ENCODE data around the gene AMY1B.
"Not testable (repeated sequence)": the region's sequence is repeated elsewhere in the genome, so short reads cannot be mapped to it uniquely, and the experiment has no call there.

Gene AMY1B

DNA sequence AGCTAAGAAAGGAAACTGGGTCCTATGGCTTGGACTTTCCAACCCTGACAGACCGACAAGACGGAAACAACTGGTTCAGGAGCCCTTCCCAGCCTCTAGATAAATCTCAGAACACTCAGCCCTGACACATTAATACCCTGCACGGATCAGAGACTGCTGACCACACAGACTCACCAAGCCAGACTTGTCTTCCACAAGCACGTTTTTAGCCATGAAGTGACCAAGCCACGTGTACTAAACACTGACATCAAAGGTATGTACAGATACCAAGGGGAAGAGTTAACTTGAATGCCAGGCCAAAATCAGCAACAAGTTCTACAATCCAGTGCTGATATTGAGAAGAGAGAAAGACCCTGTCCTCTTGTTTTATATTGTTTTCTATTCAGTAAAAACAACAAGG is at the start of gene AMY1B:
Gene AMY1B, minus strand, starts transcription at position 101 of the 400 bp plus-strand sequence. CDS start 571 bp downstream, outside the sequence.
- H3K4me3 ChIP-seq (ENCODE audit: low read length): not testable (repeated sequence)

DNA sequence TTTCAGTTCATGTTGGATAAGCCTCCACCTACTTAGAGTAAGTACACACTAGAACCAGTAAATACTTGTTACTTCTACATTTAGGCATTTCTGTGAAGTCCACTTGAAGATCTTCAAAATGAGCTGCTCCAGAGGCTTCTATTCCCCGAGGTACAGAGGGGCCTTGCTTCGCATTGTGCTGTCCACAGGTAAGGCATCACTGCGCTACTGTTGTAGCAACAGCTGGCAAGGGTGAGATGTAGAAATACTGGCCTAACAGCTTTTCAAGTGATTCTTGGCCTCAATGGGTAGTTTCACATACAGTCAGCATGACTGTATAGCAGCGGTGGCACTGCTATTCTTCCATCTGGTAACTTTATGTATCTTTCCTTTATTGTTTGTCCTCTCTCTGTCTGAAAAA is 49.0 kb upstream of the AMY1B start:
- H3K4me3 ChIP-seq (ENCODE audit: low read length): not testable (repeated sequence)

DNA sequence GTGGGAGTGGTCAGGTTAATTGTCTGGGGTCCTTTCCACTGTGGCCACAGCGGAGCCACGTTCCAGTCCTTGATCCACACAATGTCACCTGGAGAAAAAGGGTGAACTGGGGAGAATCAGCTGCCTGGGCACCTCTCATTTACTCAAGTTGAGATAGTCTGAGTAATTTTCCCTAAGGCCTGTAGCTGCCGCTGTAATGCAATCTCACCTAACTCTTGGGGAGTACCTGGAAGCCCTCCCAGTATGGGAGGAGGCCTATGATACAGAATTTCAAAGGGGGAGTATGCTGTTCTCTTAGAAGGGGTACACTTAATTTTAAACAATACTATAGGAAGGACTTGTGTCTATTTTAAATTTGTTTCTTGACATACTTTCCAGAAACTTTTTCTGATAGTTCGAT is 48.4 kb upstream of the AMY1B start:
- H3K4me3 ChIP-seq (ENCODE audit: low read length): not testable (repeated sequence)

DNA sequence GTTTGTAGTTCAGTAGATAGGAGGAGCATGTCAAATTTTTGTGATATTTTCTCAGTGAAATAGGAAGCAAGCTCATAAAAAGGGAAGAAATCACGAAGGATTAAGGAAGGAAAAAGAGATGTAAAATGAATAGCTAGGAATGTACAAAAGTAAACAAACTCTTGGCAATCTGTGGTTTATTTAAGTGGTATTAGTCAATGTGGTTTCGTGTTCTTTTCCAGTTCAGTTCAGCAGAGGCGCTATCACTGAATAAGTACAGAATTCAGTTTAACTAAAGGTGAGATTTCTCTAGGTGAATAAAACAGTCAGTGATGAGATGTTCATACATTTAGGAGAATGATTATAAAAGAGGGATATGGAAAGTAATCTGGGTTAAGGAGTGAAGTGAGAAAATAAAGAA is 42.0 kb upstream of the AMY1B start:
- H3K4me3 ChIP-seq (ENCODE audit: low read length): not testable (repeated sequence)

DNA sequence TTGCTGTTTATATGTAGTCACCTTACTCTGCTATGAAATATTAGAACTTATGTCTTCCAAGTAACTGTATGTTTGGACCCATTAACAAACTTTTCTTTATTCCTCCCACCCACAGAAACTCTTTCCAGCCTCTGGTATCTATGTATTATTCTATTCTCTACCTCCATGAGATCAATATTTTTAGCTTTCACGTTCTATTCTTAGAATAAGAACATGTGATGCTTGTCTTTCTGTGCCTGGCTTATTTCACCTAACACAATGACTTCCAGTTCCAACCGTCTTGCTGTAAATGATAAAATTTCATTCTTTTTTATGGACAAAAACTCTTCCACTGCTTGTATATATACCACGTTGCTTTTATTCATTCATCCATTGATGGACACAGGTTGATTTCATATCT is 39.3 kb upstream of the AMY1B start:
- H3K4me3 ChIP-seq (ENCODE audit: low read length): not testable (repeated sequence)

DNA sequence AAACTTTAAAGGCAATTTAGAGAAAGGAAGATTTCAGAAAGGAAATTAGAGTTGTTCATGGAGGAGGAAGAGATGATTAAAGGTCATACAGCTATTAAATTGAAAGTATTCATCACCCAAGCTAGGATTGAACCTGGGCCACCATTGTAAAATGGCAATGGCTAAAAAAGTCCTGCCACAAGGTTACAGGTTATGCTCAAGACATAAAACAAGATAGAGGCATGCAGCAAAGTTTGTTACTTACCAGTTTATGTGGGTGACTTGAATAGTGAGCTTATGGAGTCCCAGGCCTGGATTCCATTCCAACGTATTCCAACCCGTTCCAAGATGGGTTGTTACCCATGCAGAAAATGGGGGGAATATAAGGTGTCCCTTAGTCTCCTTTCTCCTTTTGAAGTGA is 25.5 kb upstream of the AMY1B start:
- not testable (repeated sequence) for H3K4me3 ChIP-seq (ENCODE audit: low read length)

DNA sequence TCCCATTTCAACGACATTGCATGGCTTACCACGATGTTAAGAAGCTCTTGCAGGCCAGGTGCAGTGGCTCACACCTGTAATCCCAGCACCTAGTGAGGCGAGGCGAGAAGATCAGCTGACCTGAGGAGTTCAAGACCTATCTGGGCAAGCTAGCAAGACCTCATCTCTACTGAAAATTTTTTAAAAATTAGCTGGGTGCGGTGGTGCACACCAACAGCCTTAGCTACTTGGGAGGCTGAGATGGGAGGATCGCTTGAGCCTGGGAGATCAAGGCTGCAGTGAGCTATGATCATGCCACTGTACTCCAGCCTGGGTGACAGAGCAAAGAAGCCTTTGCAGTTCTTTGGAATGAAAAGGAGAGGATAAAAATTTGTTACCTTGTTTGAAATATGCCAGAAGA is 21.4 kb upstream of the AMY1B start:
- not testable (repeated sequence) for H3K4me3 ChIP-seq (ENCODE audit: low read length)

DNA sequence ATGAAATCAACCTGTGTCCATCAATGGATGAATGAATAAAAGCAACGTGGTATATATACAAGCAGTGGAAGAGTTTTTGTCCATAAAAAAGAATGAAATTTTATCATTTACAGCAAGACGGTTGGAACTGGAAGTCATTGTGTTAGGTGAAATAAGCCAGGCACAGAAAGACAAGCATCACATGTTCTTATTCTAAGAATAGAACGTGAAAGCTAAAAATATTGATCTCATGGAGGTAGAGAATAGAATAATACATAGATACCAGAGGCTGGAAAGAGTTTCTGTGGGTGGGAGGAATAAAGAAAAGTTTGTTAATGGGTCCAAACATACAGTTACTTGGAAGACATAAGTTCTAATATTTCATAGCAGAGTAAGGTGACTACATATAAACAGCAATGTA is 14.4 kb upstream of the AMY1B start:
- not testable (repeated sequence) for H3K4me3 ChIP-seq (ENCODE audit: low read length)

DNA sequence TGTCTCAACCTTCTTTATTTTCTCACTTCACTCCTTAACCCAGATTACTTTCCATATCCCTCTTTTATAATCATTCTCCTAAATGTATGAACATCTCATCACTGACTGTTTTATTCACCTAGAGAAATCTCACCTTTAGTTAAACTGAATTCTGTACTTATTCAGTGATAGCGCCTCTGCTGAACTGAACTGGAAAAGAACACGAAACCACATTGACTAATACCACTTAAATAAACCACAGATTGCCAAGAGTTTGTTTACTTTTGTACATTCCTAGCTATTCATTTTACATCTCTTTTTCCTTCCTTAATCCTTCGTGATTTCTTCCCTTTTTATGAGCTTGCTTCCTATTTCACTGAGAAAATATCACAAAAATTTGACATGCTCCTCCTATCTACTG is 11.7 kb upstream of the AMY1B start:
- H3K4me3 ChIP-seq (ENCODE audit: low read length): not testable (repeated sequence)

DNA sequence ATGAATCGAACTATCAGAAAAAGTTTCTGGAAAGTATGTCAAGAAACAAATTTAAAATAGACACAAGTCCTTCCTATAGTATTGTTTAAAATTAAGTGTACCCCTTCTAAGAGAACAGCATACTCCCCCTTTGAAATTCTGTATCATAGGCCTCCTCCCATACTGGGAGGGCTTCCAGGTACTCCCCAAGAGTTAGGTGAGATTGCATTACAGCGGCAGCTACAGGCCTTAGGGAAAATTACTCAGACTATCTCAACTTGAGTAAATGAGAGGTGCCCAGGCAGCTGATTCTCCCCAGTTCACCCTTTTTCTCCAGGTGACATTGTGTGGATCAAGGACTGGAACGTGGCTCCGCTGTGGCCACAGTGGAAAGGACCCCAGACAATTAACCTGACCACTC is 5.2 kb upstream of the AMY1B start:
- H3K4me3 ChIP-seq (ENCODE audit: low read length): not testable (repeated sequence)

DNA sequence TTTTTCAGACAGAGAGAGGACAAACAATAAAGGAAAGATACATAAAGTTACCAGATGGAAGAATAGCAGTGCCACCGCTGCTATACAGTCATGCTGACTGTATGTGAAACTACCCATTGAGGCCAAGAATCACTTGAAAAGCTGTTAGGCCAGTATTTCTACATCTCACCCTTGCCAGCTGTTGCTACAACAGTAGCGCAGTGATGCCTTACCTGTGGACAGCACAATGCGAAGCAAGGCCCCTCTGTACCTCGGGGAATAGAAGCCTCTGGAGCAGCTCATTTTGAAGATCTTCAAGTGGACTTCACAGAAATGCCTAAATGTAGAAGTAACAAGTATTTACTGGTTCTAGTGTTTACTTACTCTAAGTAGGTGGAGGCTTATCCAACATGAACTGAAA is 4.7 kb upstream of the AMY1B start:
- H3K4me3 ChIP-seq (ENCODE audit: low read length): not testable (repeated sequence)

DNA sequence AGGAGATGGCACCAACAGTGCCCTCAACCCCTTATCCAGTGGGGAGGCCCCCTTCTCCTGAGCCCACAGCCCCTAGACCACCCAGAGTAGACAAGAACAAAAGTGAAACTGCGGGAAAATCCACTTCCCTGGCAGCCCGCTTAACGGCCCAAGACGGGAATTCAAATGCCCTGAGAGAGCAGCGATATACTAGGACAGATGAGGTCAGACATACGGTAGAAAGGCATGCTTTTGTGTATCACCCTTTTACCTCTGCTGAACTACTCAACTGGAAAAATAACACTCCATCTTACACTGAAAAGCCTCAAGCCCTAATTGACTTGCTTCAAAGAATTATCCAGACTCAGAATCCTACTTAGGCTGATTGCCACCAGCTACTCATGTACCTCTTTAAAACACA is 1.4 kb upstream of the AMY1B start:
- H3K4me3 ChIP-seq (ENCODE audit: low read length): not testable (repeated sequence)

DNA sequence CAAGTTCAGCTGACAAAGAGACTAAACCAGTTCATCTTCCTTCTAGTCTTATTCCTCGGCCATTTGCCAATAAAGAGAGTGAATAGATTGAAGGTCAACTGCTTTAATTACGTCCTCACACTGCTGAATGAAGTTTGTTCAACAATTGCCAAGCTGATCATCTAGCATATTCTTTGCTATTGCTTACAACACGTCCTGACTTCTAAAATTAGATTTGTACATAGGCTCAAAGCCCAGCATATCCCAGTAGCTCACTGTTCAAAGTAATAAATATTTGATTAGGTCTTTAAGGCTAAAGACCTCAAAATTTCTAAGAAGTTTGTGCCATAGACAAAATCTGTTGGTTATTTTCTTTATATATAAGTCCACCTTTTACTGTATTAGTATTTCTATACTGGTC is 19.7 kb downstream of the AMY1B start:
- not testable (repeated sequence) for H3K4me3 ChIP-seq (ENCODE audit: low read length)

DNA sequence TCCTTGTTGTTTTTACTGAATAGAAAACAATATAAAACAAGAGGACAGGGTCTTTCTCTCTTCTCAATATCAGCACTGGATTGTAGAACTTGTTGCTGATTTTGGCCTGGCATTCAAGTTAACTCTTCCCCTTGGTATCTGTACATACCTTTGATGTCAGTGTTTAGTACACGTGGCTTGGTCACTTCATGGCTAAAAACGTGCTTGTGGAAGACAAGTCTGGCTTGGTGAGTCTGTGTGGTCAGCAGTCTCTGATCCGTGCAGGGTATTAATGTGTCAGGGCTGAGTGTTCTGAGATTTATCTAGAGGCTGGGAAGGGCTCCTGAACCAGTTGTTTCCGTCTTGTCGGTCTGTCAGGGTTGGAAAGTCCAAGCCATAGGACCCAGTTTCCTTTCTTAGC is 40.5 kb downstream of the AMY1B start, which contains the start of gene AMY1A:
Gene AMY1A, plus strand, starts transcription at position 301 of the 400 bp plus-strand sequence. CDS start 571 bp downstream, outside the sequence.
- not testable (repeated sequence) for H3K4me3 ChIP-seq (ENCODE audit: low read length)

DNA sequence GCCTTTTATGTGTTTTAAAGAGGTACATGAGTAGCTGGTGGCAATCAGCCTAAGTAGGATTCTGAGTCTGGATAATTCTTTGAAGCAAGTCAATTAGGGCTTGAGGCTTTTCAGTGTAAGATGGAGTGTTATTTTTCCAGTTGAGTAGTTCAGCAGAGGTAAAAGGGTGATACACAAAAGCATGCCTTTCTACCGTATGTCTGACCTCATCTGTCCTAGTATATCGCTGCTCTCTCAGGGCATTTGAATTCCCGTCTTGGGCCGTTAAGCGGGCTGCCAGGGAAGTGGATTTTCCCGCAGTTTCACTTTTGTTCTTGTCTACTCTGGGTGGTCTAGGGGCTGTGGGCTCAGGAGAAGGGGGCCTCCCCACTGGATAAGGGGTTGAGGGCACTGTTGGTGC is 41.9 kb downstream of the AMY1B start:
- not testable (repeated sequence) for H3K4me3 ChIP-seq (ENCODE audit: low read length)

DNA sequence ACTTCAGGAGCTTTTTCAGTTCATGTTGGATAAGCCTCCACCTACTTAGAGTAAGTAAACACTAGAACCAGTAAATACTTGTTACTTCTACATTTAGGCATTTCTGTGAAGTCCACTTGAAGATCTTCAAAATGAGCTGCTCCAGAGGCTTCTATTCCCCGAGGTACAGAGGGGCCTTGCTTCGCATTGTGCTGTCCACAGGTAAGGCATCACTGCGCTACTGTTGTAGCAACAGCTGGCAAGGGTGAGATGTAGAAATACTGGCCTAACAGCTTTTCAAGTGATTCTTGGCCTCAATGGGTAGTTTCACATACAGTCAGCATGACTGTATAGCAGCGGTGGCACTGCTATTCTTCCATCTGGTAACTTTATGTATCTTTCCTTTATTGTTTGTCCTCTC is 45.1 kb downstream of the AMY1B start:
- H3K4me3 ChIP-seq (ENCODE audit: low read length): not testable (repeated sequence)

DNA sequence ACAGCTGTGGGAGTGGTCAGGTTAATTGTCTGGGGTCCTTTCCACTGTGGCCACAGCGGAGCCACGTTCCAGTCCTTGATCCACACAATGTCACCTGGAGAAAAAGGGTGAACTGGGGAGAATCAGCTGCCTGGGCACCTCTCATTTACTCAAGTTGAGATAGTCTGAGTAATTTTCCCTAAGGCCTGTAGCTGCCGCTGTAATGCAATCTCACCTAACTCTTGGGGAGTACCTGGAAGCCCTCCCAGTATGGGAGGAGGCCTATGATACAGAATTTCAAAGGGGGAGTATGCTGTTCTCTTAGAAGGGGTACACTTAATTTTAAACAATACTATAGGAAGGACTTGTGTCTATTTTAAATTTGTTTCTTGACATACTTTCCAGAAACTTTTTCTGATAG is 45.7 kb downstream of the AMY1B start:
- H3K4me3 ChIP-seq (ENCODE audit: low read length): not testable (repeated sequence)

DNA sequence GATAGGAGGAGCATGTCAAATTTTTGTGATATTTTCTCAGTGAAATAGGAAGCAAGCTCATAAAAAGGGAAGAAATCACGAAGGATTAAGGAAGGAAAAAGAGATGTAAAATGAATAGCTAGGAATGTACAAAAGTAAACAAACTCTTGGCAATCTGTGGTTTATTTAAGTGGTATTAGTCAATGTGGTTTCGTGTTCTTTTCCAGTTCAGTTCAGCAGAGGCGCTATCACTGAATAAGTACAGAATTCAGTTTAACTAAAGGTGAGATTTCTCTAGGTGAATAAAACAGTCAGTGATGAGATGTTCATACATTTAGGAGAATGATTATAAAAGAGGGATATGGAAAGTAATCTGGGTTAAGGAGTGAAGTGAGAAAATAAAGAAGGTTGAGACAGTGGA is 52.1 kb downstream of the AMY1B start:
- not testable (repeated sequence) for H3K4me3 ChIP-seq (ENCODE audit: low read length)

DNA sequence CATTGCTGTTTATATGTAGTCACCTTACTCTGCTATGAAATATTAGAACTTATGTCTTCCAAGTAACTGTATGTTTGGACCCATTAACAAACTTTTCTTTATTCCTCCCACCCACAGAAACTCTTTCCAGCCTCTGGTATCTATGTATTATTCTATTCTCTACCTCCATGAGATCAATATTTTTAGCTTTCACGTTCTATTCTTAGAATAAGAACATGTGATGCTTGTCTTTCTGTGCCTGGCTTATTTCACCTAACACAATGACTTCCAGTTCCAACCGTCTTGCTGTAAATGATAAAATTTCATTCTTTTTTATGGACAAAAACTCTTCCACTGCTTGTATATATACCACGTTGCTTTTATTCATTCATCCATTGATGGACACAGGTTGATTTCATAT is 54.8 kb downstream of the AMY1B start:
- not testable (repeated sequence) for H3K4me3 ChIP-seq (ENCODE audit: low read length)
